Activated naive CD4-positive, alpha-beta T cell treated with anti-CD3 and anti-CD28 coated beads, Interleukin-2, amount 50 U/mL, for 16 hours (primary cell): Measurements from ENCODE around the gene EMX2.

Experiments
- DNase-seq: peaks from one replicate; pipeline ENCODE4 v3.0.0-alpha.2; 2020

Gene EMX2

DNA sequence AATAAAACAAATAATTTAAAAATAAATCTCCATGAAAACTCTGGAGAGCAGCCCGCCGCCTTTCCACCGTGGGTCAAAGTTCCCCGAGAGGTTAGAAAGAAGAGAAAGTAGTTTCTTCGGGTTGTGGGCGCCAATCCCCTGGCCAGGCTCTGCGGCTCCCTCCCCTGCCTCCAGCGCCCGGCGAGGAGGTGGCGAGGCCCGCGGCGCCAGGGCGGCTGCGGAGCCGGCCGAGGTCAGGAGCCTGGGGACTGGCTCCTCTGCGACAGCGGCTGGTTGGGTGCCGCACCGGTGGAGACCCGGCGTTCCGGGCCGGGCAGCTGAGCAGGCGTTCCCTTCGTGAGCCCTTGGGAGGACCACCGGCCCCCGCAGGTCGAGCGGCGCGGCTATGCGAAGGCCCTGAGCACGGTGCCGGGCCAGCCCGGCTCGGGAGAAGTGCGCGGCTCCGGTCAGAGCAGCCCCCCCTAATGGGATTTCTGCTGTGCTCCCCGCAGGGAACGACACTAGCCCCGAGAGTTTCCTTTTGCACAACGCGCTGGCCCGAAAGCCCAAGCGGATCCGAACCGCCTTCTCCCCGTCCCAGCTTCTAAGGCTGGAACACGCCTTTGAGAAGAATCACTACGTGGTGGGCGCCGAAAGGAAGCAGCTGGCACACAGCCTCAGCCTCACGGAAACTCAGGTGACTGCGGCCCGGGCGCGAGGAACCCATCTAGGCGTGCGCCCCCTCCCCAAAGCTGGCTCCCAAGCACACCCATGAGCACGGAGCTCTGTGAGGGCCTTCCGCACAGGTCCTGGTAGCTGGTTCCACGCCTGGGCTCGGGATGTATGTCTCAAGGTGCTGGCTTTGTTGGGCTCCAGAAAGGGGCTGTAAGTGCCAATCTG is 2.8 kb downstream of the EMX2 start:
- DNase-seq: no peak

DNA sequence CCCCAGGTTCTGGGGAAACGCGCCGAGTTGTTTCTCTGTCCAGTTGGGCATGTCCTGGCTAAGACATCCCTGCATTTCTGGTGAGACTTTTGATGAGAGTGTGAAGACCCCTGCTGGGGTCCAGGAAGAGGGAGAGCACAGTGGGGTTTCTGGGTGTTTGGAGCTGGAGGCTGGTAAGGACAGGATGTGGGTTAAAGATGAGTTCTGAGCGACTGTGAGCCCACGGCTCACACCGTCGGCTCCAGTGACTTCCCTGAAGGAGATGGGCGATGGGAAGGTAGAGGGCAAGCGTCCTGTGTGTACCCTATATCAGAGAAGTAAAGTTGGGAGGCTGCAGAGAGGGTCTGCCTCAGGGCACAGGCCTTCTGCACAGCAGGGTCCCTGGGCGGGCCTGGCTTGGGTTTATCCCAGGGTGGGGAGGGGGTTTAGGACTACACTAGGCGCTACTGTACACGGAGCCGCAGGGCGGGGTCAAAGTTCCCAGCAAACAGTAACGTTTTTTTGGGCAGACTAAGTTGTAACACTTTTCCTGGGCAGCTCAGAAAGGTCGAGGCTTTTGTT is 3.6 kb downstream of the EMX2 start:
- no peak for DNase-seq

DNA sequence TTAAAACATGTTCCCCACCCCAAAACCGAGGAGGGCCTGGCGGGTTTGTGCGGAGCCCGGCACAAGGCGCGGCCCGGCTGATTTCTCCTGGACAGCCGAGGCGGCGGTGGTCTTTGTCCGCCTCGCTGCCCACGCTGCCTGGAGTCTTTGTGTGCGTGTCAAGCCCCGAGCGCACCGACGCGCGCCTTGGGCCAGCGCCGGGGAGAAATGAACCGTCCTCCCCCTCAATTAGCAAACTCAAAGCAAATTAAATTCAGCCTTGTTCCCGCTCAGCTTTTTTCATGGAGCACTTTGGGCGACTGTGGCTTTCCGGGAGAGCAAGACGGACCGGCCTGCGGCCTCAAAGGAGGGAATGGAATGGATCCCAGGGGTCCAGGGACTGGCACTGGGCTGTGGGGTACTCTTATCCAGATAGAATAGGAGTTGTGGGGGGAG is 4.1 kb downstream of the EMX2 start:
- no peak for DNase-seq

- no peak for DNase-seq
These were observed 4.6 kb downstream of the EMX2 start for GRCh38 chr10:117547016-117547715.

- no peak for DNase-seq
These were observed 5.4 kb downstream of the EMX2 start for GRCh38 chr10:117547716-117548668.

- no peak for DNase-seq
These were observed 6.6 kb downstream of the EMX2 start for GRCh38 chr10:117549100-117549585.

- no peak for DNase-seq
These were observed 7.5 kb downstream of the EMX2 start for GRCh38 chr10:117550076-117550475.

GRCh38 chr10:117550599-117551329 is 8.2 kb downstream of the EMX2 start:
- DNase-seq: no peak

GRCh38 chr10:117551330-117552155 is 9.0 kb downstream of the EMX2 start:
- no peak for DNase-seq

GRCh38 chr10:117552156-117552631 is 9.6 kb downstream of the EMX2 start:
- DNase-seq: no peak

DNA sequence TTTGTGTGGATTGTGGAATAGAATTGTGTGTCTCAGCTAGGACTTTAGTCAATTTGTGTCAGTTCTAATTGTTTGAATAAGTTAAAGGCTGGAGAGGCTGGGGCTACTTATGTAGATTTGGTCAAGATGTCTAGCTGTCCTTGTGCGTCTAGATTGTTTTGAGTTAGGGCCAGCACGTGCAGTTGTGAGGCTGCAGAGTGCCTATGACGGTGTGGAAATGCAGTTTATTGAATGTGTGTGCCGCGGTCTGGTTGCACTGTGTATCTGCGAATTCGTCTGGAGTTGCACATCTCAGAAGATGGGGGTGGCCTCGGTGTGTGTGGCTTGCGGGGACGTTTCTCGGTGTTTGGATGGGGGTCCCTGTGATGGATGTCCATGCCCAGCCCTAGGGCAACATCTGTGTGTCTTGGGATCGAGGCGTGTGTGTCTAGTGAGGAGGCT is 10.2 kb downstream of the EMX2 start:
- DNase-seq: no peak

GRCh38 chr10:117553142-117553814 is 10.7 kb downstream of the EMX2 start:
- DNase-seq: no peak

- DNase-seq: no peak
These were observed 11.2 kb downstream of the EMX2 start for GRCh38 chr10:117553815-117554172.

- no peak for DNase-seq
These were observed 11.8 kb downstream of the EMX2 start for GRCh38 chr10:117554241-117554814.

DNA sequence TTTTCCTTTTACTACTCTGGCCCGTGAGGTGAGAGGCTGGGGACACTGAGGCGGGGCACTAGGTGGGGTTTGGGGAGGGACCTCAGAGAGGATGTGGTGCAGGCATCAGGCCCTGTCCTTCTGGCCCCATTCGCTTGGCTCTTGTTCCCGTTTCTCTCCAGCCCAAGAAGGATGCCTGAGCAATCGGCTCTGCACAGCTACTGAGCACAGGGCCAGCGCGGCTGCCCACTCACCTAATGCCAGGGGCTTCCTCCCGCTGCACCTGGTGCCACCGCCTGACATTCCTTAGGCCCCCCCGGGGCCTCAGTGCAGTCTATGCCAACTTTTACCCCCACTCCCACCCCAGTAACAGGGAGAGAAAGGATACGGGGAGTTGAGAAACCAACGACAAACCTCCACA is 12.5 kb downstream of the EMX2 start:
- DNase-seq: no peak

GRCh38 chr10:117555863-117556262 is 13.3 kb downstream of the EMX2 start:
- DNase-seq: no peak

DNA sequence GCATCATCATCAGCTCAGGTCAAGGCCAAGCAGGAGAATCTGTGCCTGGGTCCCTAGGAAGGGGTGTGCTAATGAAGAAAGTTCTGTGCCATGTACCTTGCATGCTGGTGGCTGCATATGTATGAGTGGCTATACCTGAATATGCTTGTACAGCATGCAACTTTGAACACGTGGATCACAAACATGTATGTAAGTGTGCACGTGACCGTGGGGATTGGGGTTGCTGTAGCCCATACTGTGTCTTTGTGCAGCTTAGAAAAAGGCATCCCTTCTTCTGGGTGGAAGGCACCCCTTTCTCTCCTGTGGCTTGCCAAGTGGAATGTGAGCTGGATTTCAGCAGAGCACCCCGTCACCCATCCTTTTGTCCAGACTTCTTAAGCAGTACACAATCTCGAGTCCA is 13.8 kb downstream of the EMX2 start:
- DNase-seq: no peak

DNA sequence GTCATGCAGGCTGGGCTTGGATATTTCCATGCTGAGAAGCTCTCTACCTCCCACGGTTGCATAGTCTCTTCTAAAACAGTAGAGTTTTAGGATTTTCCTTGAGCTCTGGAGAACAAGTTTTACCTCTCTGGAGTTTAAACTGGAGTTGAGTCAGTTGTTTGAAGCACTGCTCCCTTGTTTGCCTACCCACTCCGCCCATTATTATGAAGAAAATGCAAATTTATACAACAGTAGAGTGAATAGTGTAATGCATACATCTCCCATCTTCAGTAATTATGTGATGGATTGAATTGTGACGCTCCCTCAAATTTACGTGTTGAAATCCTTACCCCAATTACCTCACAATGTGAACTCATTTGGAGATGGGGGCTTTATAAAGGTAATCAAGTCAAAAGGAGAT is 17.2 kb downstream of the EMX2 start:
- no peak for DNase-seq

- DNase-seq: no peak
These were observed 18.4 kb downstream of the EMX2 start for GRCh38 chr10:117560942-117561341.

DNA sequence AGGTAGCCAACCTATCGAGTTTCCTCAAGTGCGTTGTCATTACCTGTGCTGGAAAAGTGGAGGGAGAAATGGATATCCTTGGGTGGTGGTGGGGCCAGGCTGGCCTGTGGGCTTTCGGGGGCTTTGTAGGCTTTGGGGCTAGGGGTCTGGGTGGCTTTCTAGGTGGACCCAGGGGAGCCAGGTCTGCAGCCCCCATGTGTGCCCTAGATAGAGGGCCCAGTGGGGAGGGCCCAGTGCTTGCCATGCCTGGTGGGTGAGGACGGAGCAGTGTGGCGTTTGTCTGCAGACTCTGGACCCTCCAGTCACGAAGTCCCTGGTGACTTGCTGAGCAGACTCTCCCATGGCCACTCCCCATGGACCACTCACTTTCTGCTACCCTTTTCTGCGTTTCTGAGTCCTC is 19.7 kb downstream of the EMX2 start:
- no peak for DNase-seq
